Measurements from ENCODE around the gene PHYKPL.
A peak's percentile ranks its signal among the peaks of the same experiment; 100 is the strongest.

- no peak for TF ChIP-seq CTCF (IDR thresholded peaks at IDR 0.05; ENCODE audit: control extremely low read depth in 1 of 3, insufficient read depth in 1 of 3, low read depth in 1 of 3, low read length in 3 of 3)
- no peak for TF ChIP-seq YY1 (IDR thresholded peaks at IDR 0.05; ENCODE audit: low read depth, low read length)
- TF ChIP-seq POLR2A (IDR thresholded peaks at IDR 0.05; ENCODE audit: control extremely low read depth in 1 of 2, low read depth in 2 of 2, low read length in 2 of 2), result peak in 1 of 2 experiments; percentile 75; a peak in 2 of 3 replicates
- no peak for TF ChIP-seq CREB1 (IDR thresholded peaks at IDR 0.05)
- TF ChIP-seq USF2 (IDR thresholded peaks at IDR 0.05; ENCODE audit: low read length), result no peak
- no peak for TF ChIP-seq EGR1 (IDR thresholded peaks at IDR 0.05; ENCODE audit: borderline replicate concordance, low read depth, low read length)
- TF ChIP-seq MAX (IDR thresholded peaks at IDR 0.05), result no peak
- TF ChIP-seq CBX8 (IDR thresholded peaks at IDR 0.05; ENCODE audit: borderline replicate concordance, low read depth, low read length), result no peak
- TF ChIP-seq TBP (IDR thresholded peaks at IDR 0.05; ENCODE audit: low read depth, low read length), result no peak
- no peak for TF ChIP-seq JUND (IDR thresholded peaks at IDR 0.05; ENCODE audit: low read length)
- no peak for TF ChIP-seq EP300 (IDR thresholded peaks at IDR 0.05; ENCODE audit: borderline replicate concordance in 1 of 2, low read depth in 2 of 2, low read length in 2 of 2)
- TF ChIP-seq ZNF274 (IDR thresholded peaks at IDR 0.05; ENCODE audit: borderline replicate concordance, extremely low read depth, low read length), result no peak
These were observed 26.2 kb downstream of the PHYKPL start for GRCh38 chr5:178206166-178207101.
